ENCODE measurements around the gene CENPT.
"Not testable (repeated sequence)": the region's sequence is repeated elsewhere in the genome, so short reads cannot be mapped to it uniquely, and the experiment has no call there.

Gene CENPT

DNA sequence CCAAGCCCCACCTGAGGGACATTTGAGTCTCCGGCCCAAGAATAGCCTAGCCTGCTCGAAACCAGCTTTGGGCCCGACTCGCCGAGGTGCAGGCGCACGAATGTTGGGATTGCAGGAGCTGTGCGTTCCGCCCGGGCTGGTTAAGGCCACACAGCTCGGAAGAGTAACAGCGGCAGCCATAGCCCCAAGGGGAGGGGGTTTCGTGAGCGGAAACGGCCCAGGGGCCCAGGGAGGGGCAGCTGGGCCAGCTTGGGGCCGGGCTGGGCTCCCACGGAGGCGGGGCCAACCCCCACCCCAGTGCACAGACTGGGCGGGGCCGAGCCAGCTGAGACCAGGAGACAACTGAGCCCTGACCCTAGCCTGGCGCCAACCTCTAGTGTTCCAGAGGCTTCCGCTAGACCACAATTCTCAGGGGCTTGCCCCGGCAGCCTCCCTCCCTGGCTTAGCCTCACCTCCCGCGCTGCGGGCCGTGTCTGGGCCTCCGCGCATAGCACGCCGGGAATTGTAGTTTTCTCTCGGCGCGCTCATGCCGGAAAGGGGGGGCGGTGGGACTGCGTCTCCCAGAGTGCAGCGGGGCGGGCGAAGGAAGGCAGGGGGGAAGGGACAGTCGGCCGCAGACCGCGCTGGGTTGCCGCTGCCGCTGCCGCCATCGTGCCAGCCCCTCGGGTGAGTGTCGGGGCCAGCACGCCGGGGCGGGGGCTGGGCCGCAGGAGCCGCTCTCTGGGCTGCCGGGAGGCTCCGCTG, 1.0 kb downstream of the CENPT start, which contains the start of gene NUTF2:
Gene NUTF2 (plus strand): TSS at position 614 of the 744 bp plus-strand sequence. CDS start 18,198 bp downstream, outside the sequence.
- peak; percentile 96 for DNase-seq (ENCODE audit: low read depth)

GRCh38 chr16:67846063-67846319, 1.5 kb downstream of the CENPT start:
- peak; percentile 25 for DNase-seq (ENCODE audit: low read depth)

DNA sequence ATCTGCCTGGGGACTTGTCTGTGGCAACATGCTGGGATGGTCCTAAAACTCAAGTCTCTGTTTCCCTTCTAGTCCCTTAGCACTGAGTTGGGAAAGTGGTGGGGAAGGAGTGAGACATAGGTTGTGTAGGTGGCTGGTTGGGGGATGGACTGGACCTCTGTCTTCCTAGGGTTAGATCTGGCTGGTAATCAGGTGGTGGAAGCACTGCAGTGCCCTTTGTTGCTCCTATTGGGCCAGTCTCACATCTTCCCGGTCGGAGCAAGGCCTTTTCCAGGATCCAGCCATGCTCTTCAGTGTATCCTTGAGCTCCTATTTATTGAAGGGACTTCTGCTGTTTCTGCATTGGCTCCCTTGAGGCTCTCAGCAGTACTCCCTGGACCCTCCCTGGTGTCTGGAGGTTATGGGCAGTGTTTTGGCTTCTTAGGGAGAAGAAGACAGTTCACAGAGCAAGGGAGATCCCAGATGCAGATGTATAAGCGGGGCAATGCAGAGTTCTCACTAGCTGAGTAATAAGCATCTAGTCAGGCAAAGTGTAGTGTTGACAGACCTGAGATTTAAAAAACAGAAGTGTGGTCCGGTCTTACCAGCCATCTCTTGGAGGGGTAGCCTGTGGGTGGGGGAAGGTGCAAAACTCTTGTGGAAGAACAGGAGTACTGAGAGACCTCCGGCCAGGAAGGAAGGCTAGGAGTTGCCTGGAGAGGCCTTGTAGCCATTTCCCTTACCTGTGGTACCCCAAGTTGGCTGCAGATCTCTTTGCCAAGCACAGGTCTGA, 2.0 kb downstream of the CENPT start:
- peak; percentile 13 for DNase-seq (ENCODE audit: low read depth)

DNA sequence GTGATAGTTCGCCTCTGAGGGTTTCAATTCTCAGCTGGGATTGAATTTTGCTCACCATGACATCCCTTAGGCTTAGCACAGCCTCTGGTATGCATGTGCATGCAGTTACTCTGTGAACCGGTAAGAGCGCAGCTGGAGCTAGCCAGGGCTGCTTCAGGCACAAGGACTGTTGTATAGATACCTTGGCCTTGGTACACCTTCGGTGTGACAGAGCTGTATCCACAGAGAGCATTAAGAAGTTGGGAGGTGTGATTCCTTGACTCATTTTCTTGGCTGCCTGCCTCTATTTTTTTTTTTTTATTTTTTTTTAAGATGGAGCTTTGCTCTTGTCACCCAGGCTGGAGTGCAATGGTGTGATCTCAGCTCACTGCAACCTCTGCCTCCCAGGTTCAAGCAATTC, 3.0 kb downstream of the CENPT start:
- peak; percentile 52 for DNase-seq (ENCODE audit: low read depth)

DNA sequence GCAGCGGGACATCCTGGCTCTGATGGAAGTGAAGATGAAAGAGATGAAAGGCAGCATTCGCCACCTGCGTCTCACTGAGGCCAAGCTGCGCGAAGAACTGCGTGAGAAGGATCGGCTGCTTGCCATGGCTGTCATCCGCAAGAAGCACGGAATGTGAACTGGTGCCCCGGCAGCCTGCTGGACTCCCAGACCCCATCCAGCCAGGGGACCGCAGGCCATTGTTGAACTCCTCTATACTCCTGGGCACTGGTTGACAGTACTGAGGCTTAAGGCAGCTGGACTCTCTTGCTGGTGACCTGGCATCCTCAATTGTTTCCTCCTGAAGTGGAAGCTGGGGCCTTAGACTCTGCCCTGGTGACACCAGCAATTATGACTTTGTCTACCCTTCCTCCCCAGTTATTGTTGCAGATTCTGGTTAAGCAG, 4.1 kb downstream of the CENPT start:
- peak; percentile 59 for DNase-seq (ENCODE audit: low read depth)

DNA sequence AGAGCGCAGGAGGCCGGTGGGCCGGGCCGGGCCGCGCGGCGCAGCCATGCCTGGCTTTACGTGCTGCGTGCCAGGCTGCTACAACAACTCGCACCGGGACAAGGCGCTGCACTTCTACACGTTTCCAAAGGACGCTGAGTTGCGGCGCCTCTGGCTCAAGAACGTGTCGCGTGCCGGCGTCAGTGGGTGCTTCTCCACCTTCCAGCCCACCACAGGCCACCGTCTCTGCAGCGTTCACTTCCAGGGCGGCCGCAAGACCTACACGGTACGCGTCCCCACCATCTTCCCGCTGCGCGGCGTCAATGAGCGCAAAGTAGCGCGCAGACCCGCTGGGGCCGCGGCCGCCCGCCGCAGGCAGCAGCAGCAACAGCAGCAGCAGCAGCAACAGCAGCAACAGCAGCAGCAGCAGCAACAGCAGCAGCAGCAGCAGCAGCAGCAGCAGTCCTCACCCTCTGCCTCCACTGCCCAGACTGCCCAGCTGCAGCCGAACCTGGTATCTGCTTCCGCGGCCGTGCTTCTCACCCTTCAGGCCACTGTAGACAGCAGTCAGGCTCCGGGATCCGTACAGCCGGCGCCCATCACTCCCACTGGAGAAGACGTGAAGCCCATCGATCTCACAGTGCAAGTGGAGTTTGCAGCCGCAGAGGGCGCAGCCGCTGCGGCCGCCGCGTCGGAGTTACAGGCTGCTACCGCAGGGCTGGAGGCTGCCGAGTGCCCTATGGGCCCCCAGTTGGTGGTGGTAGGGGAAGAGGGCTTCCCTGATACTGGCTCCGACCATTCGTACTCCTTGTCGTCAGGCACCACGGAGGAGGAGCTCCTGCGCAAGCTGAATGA, 4.8 kb downstream of the CENPT start:
- DNase-seq (ENCODE audit: low read depth): peak; percentile 70

- peak; percentile 98 for DNase-seq (ENCODE audit: low read depth)
Measured at GRCh38 chr16:67841816-67842508, 5.5 kb downstream of the CENPT start, which contains the start of gene THAP11. TSS of gene THAP11 (plus strand) at chr16:67842320. CDS start at chr16:67842555, 235 bp downstream.

- no peak for DNase-seq (ENCODE audit: low read depth)
Measured at GRCh38 chr16:67841198-67841815, 6.2 kb downstream of the CENPT start.

DNA sequence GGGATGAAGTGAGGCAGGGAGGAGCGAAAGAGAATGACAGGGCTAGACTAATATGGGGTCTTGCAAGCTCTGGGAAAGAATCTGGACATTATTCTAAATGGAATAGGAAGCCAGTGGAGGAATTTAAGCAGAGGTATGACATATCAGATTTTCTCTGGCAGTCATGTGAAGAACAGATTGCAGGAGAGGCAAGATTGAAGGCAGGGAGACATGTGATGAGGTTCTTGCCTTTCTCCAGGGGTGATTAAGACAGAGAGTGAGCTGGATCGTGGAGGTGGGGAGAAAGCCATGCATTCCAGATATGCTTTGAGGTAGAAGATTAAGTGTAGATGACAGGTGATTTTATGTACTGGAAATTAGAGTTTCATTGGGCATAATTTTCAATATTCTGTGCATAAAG, 9.7 kb downstream of the CENPT start:
- no peak for DNase-seq (ENCODE audit: low read depth)

- not testable (repeated sequence) for DNase-seq (ENCODE audit: low read depth)
Measured at GRCh38 chr16:67837190-67837589, 10.3 kb downstream of the CENPT start.

- DNase-seq (ENCODE audit: low read depth): no peak
Measured at GRCh38 chr16:67834242-67834614, 13.3 kb downstream of the CENPT start.

GRCh38 chr16:67833415-67834241, 13.9 kb downstream of the CENPT start:
- DNase-seq (ENCODE audit: low read depth): peak; percentile 95

DNA sequence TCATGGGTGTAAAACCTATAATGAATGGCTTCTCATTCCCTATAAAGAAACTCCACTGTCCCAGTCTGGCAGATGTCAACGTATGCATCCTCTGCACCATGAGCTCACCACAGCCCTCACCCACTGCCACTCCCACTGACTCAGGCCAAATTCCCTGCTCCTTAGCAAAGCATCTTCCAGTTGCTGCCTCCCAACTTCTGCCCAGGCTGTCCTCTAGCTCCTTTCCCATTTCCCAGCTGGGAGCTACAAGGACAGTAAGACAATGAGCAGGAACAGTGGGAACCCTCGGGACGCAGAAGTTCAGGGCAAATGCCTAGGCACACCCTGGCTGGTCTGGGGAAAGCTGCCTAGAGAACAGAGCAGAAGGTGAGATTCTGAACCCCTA, 14.5 kb downstream of the CENPT start:
- peak; percentile 91 for DNase-seq (ENCODE audit: low read depth)

- DNase-seq (ENCODE audit: low read depth): no peak
Measured at GRCh38 chr16:67828651-67829050, 18.8 kb downstream of the CENPT start.

DNA sequence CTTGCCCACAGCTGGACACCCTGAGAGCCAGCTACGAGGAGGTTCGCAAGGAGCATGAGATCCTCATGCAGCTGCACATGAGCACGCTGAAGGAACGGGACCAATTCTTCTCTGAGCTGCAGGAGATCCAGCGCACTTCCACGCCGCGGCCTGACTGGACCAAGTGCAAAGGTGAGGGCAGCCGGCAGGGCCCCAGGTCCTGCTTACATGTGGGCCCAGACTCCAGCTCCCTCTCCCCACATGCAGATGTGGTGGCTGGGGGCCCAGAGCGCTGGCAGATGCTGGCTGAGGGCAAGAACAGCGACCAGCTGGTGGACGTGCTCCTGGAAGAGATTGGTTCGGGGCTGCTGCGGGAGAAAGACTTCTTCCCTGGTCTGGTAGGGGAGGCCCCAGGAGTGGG, 21.6 kb downstream of the CENPT start:
- DNase-seq (ENCODE audit: low read depth): no peak

- no peak for DNase-seq (ENCODE audit: low read depth)
Measured at GRCh38 chr16:67825119-67825518, 22.4 kb downstream of the CENPT start.

DNA sequence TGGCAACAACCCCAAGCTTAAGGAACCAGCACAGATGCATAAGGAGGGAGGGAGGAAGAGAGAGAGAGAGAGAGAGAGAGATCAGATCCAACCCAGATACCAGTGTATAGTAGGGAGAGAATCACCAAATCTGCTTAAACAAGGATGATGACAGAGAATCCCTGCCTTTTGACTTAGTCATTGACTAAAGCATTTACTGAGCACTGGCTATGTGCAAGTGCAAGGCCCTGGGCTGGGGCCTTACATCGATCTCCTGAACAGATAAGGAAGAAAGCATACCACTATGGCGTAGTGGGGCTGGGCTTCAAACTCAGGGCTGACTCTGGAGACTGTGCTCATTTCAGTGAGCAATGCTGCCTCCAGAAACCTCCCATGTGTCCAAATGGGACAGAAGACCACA, 25.0 kb downstream of the CENPT start:
- DNase-seq (ENCODE audit: low read depth): peak; percentile 72

GRCh38 chr16:67820608-67821259, 26.8 kb downstream of the CENPT start:
- DNase-seq (ENCODE audit: low read depth): no peak

GRCh38 chr16:67814567-67814966, 32.9 kb downstream of the CENPT start:
- no peak for DNase-seq (ENCODE audit: low read depth)

DNA sequence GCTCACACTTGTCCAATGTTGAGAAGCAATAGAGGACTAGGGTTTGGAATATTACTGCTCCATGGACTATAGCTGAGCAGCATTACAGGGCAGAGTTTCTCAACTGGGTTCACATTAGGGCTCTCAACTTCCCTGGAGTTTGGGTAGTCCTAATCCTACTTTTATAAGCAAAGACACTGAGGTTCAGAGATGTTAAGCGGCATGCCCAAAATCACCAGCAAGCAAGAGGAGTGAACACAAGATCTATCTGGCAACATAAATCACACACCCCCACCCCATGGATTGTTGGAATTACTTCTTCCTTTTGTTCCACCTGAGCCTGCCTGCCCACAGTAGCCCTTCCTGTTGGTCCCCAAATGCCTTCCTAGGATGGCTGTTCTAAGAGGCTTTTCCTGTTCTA, 35.6 kb downstream of the CENPT start:
- no peak for DNase-seq (ENCODE audit: low read depth)
